ENCODE measurements around the gene SUMO2. TPM values are rescaled to one million over a fixed set of nuclear protein-coding genes. Genes with fewer than 3 reads are reported as not detected.
"Not testable (repeated sequence)": the region's sequence is repeated elsewhere in the genome, so short reads cannot be mapped to it uniquely, and the experiment has no call there.

SUMO2 gene
- total and polyA plus RNA-seq, 2 of the 8 experiments (the other 6 are each of a cell fraction or from before 2014, with no cell fraction given): 184 to 779 TPM

GRCh38 chr17:75159196-75160031 lies 23.3 kb downstream of the SUMO2 start (continued):
- TF ChIP-seq BRCA1 (IDR thresholded peaks at IDR 0.05; ENCODE audit: low read depth, low read length): no peak

GRCh38 chr17:75158480-75158879 lies 24.3 kb downstream of the SUMO2 start:
- not testable (repeated sequence) for H3K4me1 ChIP-seq (replicated peaks in 1 of 4; ENCODE audit: control insufficient read depth in 3 of 4, insufficient read depth in 4 of 4, low read length in 3 of 4); H3K14ac ChIP-seq (ENCODE audit: insufficient read length); H3K4me3 ChIP-seq (ENCODE audit: extremely low read depth in 1 of 4, insufficient read depth in 2 of 4, low read depth in 3 of 4, low read length in 4 of 4); H3K36me3 ChIP-seq (ENCODE audit: control insufficient read depth in 2 of 4, insufficient read depth in 4 of 4, low read length in 3 of 4); H3K79me1 ChIP-seq (ENCODE audit: low read depth, low read length); H3K4me2 ChIP-seq (ENCODE audit: insufficient read depth in 1 of 2, low read depth in 2 of 2, low read length in 2 of 2); DNase-seq (ENCODE audit: low read depth in 1 of 2, low spot score in 2 of 2); H2AK5ac ChIP-seq (ENCODE audit: low read depth, low read length); H3K79me2 ChIP-seq (ENCODE audit: control insufficient read depth in 1 of 2, insufficient read depth in 2 of 2, low read length in 2 of 2); H3K9me3 ChIP-seq (ENCODE audit: insufficient read depth in 2 of 2, low read depth in 1 of 2, low read length in 1 of 2); H3K18ac ChIP-seq (ENCODE audit: extremely low read depth, low read length); H3K27ac ChIP-seq (ENCODE audit: low read depth, low read length); H3K56ac ChIP-seq (replicated peaks; ENCODE audit: insufficient read length, low read depth, low read length); H2BK120ac ChIP-seq (replicated peaks; ENCODE audit: low read depth, low read length); H3K27me3 ChIP-seq (replicated peaks in 1 of 4; ENCODE audit: control insufficient read depth in 3 of 4, extremely low read depth in 1 of 4, insufficient read depth in 3 of 4, low read length in 3 of 4); H2BK15ac ChIP-seq (ENCODE audit: low read length); H3K9ac ChIP-seq (replicated peaks in 1 of 4; ENCODE audit: extremely low read depth in 1 of 4, low read depth in 3 of 4, low read length in 3 of 4); H3K23ac ChIP-seq (ENCODE audit: insufficient read length); FAIRE-seq; H2BK12ac ChIP-seq (ENCODE audit: low read depth, low read length); H4K8ac ChIP-seq (ENCODE audit: extremely low read depth, insufficient read depth, low read length); H4K91ac ChIP-seq (replicated peaks; ENCODE audit: insufficient read length, low read length); H3K4ac ChIP-seq (replicated peaks; ENCODE audit: insufficient read length, low read depth, low read length); H4K20me1 ChIP-seq (replicated peaks in 1 of 2; ENCODE audit: control insufficient read depth in 1 of 2, insufficient read depth in 2 of 2, low read length in 2 of 2); H2AFZ ChIP-seq (ENCODE audit: low read length); H2BK20ac ChIP-seq (ENCODE audit: low read length); H4K5ac ChIP-seq (ENCODE audit: insufficient read length, low read depth, low read length); H3K23me2 ChIP-seq (ENCODE audit: low read depth, low read length); H2BK5ac ChIP-seq (ENCODE audit: low read depth, low read length)
- CTCF ChIA-PET (ENCODE audit: partially characterized antibody): interaction anchor here (3.4 kb wide), 1 partner anchor 13 kb away, joined by 19 read pairs; no protein-coding TSS in a partner anchor
- 97% methylated on average over 8 of the region's 8 CpGs; no CpG with 5 or more reads in 1 of the 2 experiments for WGBS, 2 experiments (ENCODE audit: extremely low coverage in 1 of 2, insufficient coverage in 1 of 2, insufficient read length in 1 of 2, insufficient replicate concordance in 2 of 2, low coverage in 1 of 2, low lambda C conversion rate in 2 of 2, missing lambda C conversion rate in 1 of 2)
- POLR2A ChIA-PET (ENCODE audit: partially characterized antibody): interaction anchor here (0.8 to 11.6 kb wide), 6 partner anchors 10 to 41 kb away, joined by 3 to 213 read pairs (median 4); partner anchors contain the start of gene SUMO2

All from H1 (cell line).